ENCODE data around the gene TECTA. TPM values are rescaled to one million over a fixed set of nuclear protein-coding genes. Genes with fewer than 3 reads are reported as not detected.

The TECTA gene
- polyA plus RNA-seq, 1 donor (not counting 4 experiments of a cell fraction or from before 2014, with no cell fraction given), result 0.17 TPM

GRCh38 chr11:121210445-121211080 lies 109.5 kb downstream of the TECTA start:
- no peak overlapping the region for H2AFZ ChIP-seq (ENCODE audit: control insufficient read depth, low read length)
- no peaks in the 10 kb centered on the region for H3K9me3 ChIP-seq (ENCODE audit: control insufficient read depth, low read depth, low read length)
- no peak for DNase-seq (ENCODE audit: low read depth, low spot score)
- H4K20me1 ChIP-seq (ENCODE audit: control insufficient read depth, extremely low read depth, insufficient read depth, low read length), result no peaks in the 10 kb centered on the region
- H3K79me2 ChIP-seq (ENCODE audit: control insufficient read depth, insufficient read depth, low read length), result no peaks in the 10 kb centered on the region
- no peak for TF ChIP-seq CTCF (optimal IDR thresholded peaks at IDR 0.05 in 1 of 3, IDR thresholded peaks at IDR 0.05 in 1 of 3, conservative IDR thresholded peaks at IDR 0.05 in 1 of 3; ENCODE audit: extremely low read depth in 1 of 3, insufficient read depth in 2 of 3, low read length in 3 of 3)
- TF ChIP-seq EZH2 (IDR thresholded peaks at IDR 0.05; ENCODE audit: low read length), result no peak
- H3K4me1 ChIP-seq (ENCODE audit: control insufficient read depth, extremely low read depth, insufficient read depth, low read length), result no peaks in the 10 kb centered on the region
- H3K27ac ChIP-seq (ENCODE audit: control insufficient read depth, insufficient read depth, low read length), result no peak overlapping the region
- dilution Hi-C loops (cut with MboI; ENCODE audit: extremely low pct_ligation_motif_present, low sequenced_read_pairs), result no loop called here
- no peak overlapping the region for H3K4me2 ChIP-seq (ENCODE audit: control insufficient read depth, extremely low read depth, insufficient read depth, low read depth, low read length)
- no peaks in the 10 kb centered on the region for H3K36me3 ChIP-seq (ENCODE audit: control insufficient read depth in 2 of 2, extremely low read depth in 1 of 2, insufficient read depth in 2 of 2, low read length in 2 of 2)
- no peak for FAIRE-seq
- H3K9me1 ChIP-seq (ENCODE audit: control insufficient read depth, extremely low read depth, insufficient read depth, low read length), result no peaks in the 10 kb centered on the region
- H3K9ac ChIP-seq (ENCODE audit: control insufficient read depth, extremely low read depth, insufficient read depth, low read length), result no peak overlapping the region
- H3K4me3 ChIP-seq (ENCODE audit: control insufficient read depth in 2 of 3, extremely low read depth in 1 of 3, insufficient read depth in 2 of 3, low read depth in 1 of 3, low read length in 3 of 3), result no peak overlapping the region
- no peaks in the 10 kb centered on the region for H3K27me3 ChIP-seq (ENCODE audit: control insufficient read depth, extremely low read depth, insufficient read depth, low read length)

GRCh38 chr11:121211626-121212025 lies 110.6 kb downstream of the TECTA start:
- no peak overlapping the region for H3K4me2 ChIP-seq (ENCODE audit: control insufficient read depth, extremely low read depth, insufficient read depth, low read depth, low read length)
- no peaks in the 10 kb centered on the region for H3K27me3 ChIP-seq (ENCODE audit: control insufficient read depth, extremely low read depth, insufficient read depth, low read length)
- H3K9me1 ChIP-seq (ENCODE audit: control insufficient read depth, extremely low read depth, insufficient read depth, low read length), result no peaks in the 10 kb centered on the region
- no peaks in the 10 kb centered on the region for H4K20me1 ChIP-seq (ENCODE audit: control insufficient read depth, extremely low read depth, insufficient read depth, low read length)
- H3K4me3 ChIP-seq (ENCODE audit: control insufficient read depth in 2 of 3, extremely low read depth in 1 of 3, insufficient read depth in 2 of 3, low read depth in 1 of 3, low read length in 3 of 3), result no peak overlapping the region
- dilution Hi-C loops (cut with MboI; ENCODE audit: extremely low pct_ligation_motif_present, low sequenced_read_pairs), result no loop called here
- H3K9ac ChIP-seq (ENCODE audit: control insufficient read depth, extremely low read depth, insufficient read depth, low read length), result no peak overlapping the region
- no peak overlapping the region for H2AFZ ChIP-seq (ENCODE audit: control insufficient read depth, low read length)
- no peaks in the 10 kb centered on the region for H3K36me3 ChIP-seq (ENCODE audit: control insufficient read depth in 2 of 2, extremely low read depth in 1 of 2, insufficient read depth in 2 of 2, low read length in 2 of 2)
- TF ChIP-seq CTCF (optimal IDR thresholded peaks at IDR 0.05 in 1 of 3, IDR thresholded peaks at IDR 0.05 in 1 of 3, conservative IDR thresholded peaks at IDR 0.05 in 1 of 3; ENCODE audit: extremely low read depth in 1 of 3, insufficient read depth in 2 of 3, low read length in 3 of 3) (no peak), EZH2 (IDR thresholded peaks at IDR 0.05; ENCODE audit: low read length) (no peak)
- no peaks in the 10 kb centered on the region for H3K4me1 ChIP-seq (ENCODE audit: control insufficient read depth, extremely low read depth, insufficient read depth, low read length)
- no peaks in the 10 kb centered on the region for H3K79me2 ChIP-seq (ENCODE audit: control insufficient read depth, insufficient read depth, low read length)
- no peaks in the 10 kb centered on the region for H3K9me3 ChIP-seq (ENCODE audit: control insufficient read depth, low read depth, low read length)
- no peak overlapping the region for H3K27ac ChIP-seq (ENCODE audit: control insufficient read depth, insufficient read depth, low read length)
- FAIRE-seq (no peak), DNase-seq (ENCODE audit: low read depth, low spot score) (no peak)
